ENCODE measurements around the gene MAP3K1.
A peak's percentile ranks its signal among the peaks of the same experiment; 100 is the strongest.

Gene MAP3K1

DNA sequence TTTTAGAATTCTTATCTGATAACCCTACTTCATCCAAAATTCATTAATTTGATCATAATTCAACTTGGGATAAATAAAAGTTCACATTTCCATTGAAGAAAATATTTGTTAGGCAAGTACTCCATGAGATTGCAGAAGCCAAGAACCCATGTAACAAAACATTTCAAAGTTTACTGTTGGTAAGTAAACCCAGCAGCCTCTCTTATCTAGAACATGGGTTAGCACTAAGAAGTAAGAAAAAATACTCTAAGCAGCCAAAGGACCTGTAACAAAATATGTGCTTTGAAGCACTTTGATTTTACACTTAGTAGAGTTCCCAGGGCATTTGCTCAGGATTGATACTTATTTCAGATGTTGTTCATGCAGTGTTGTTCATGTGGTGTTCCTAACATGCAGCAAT, 8.7 kb downstream of the MAP3K1 start:
- H3K4me3 ChIP-seq (ENCODE audit: low read length): no peak overlapping the region
- TF ChIP-seq ZNF274 (IDR thresholded peaks at IDR 0.05; ENCODE audit: low read depth, low read length): no peak

GRCh38 chr5:56825222-56825824, 10.0 kb downstream of the MAP3K1 start:
- TF ChIP-seq ZNF274 (IDR thresholded peaks at IDR 0.05; ENCODE audit: low read depth, low read length): no peak
- no peak overlapping the region for H3K4me3 ChIP-seq (ENCODE audit: low read length)

DNA sequence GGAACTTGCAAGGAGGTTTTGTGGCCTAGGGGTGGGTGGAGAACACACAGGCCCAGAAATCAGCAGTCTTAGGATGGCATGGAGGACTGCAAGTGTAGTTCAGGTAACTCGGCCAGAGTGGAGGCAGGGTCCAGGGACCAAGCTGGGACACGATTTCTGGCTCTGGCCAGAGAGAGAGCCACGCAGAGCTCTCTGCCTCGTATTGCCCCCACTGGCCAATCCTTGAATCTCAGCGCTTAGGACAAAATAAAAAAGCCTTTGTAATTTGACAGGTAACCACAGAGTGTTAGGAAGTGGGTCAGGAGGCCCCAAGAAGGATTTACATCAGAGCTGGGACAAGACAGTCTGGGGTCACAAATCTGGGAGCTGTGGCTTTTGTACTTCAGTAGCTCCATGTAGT, 11.7 kb downstream of the MAP3K1 start:
- no peak overlapping the region for H3K4me3 ChIP-seq (ENCODE audit: low read length)
- no peak for TF ChIP-seq ZNF274 (IDR thresholded peaks at IDR 0.05; ENCODE audit: low read depth, low read length)

DNA sequence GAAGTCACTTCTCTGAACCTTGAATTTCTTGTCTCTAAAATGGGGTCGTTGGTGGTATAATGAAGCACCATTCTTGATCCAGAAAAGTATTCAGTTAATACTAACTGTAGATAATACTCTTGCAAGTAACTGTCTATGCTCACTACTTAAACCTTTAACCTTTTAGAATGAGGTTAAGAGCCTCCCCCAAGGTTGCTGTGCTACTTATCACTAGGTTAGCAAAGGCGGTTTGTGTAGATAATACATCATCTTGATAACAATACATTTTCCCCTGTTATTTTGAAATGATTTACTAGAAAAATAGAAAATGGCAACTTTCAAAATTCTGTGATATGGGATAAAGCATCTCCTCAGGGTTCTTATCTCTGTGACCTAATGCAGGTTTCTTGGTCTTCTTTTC, 12.6 kb downstream of the MAP3K1 start:
- H3K4me3 ChIP-seq (ENCODE audit: low read length): no peak overlapping the region
- no peak for TF ChIP-seq ZNF274 (IDR thresholded peaks at IDR 0.05; ENCODE audit: low read depth, low read length)

DNA sequence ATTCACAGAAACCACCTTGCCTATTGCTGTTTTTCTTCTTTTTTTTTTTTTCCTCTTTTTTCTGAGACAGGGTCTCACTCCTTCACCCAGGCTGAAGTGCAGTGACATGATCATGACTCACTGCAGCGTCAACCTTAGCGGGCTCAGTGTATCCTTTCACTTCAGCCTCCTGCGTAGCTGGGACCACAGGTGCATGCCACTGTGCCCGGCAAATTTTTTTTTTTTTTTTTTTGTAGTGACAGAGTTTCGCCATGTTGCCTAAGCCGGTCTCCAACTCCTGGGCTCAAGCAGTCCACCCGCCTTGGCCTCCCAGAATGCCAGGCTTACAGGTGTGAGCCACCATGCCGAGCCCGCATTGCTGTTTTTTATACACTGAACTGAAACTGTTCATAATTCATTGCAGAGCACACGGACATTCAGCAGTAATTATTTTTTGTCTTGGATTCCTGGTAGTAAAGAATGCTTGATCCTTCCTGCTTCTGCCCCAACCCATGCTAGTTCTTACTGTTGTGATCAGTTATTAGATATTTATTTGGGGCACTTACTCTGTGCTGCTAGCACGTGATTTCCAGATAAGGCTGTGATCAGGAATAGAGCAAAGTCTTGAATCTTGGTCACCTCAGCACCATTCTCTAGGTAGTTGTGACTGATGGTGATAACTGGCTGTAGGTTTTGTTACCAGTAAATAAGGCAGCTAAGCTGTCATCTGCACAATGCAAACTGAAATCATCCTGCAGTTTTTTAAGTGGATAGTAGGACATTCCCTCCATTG, 14.0 kb downstream of the MAP3K1 start:
- peak overlapping the region; percentile 20; the same call in 1 of the 2 replicates for H3K4me3 ChIP-seq (ENCODE audit: low read length)
- no peak for TF ChIP-seq ZNF274 (IDR thresholded peaks at IDR 0.05; ENCODE audit: low read depth, low read length)

- no peak for TF ChIP-seq ZNF274 (IDR thresholded peaks at IDR 0.05; ENCODE audit: low read depth, low read length)
- H3K4me3 ChIP-seq (ENCODE audit: low read length): no peak overlapping the region
Observed at GRCh38 chr5:56831773-56832172, 16.4 kb downstream of the MAP3K1 start.

DNA sequence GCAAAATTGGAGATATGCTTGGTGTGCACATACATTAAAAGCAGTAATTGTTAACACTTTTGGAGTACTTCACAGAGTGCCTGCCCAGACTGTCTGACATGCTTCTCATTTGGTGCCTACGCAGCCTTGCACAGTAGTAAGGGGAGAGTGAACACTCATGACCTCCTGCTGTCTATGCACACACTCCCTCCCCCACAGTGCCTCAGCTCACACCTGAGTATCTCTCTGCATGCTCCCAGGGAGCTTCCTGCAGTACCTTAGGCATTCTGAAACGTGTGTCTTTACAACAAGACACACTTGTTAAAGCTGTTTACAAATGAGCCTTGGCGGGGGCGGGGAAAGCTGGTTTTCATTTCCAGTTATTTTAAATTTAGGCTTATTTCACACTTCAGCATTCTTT, 18.0 kb downstream of the MAP3K1 start:
- no peak overlapping the region for H3K4me3 ChIP-seq (ENCODE audit: low read length)
- no peak for TF ChIP-seq ZNF274 (IDR thresholded peaks at IDR 0.05; ENCODE audit: low read depth, low read length)

DNA sequence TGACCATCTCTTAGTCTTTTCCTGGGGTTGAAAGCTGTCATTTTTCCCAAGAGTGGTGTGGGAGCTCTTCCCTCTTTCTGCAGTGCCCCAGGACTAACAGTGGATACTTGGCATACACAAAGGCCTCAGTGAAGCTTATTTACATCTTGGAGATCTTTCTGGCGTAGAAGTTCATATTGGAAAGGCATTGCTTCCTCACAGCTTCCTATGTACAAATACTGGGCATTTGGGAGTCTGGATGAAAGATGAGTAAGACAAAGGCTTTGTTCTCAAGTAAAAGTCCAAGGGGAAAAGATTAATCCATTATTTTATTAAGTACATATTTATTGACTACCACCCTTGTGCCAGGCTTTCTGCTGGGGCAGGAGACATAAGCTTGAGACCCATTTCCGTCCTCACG, 22.0 kb downstream of the MAP3K1 start:
- no peak overlapping the region for H3K4me3 ChIP-seq (ENCODE audit: low read length)
- no peak for TF ChIP-seq ZNF274 (IDR thresholded peaks at IDR 0.05; ENCODE audit: low read depth, low read length)

DNA sequence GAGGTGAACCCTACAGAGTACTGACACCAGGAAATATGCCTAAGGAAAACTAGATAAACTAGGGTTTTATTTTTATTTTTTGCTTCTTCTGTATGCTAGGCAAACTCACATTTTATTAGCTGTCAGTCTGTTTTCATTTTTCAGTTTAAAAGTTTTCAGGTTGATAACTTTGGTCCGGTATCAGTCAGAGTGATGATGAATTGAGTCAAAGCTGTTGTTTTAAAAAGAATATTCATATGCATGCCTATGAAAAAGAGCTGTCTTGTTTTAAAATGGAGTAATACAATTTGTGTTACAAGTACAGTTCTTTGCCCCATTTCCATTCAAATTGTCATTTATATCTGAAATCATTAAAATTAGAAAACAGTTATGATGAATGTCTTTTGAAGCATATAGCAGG, 22.6 kb downstream of the MAP3K1 start:
- no peak overlapping the region for H3K4me3 ChIP-seq (ENCODE audit: low read length)
- no peak for TF ChIP-seq ZNF274 (IDR thresholded peaks at IDR 0.05; ENCODE audit: low read depth, low read length)

GRCh38 chr5:56838409-56839039, 23.2 kb downstream of the MAP3K1 start:
- TF ChIP-seq ZNF274 (IDR thresholded peaks at IDR 0.05; ENCODE audit: low read depth, low read length): no peak
- H3K4me3 ChIP-seq (ENCODE audit: low read length): peak overlapping the region; percentile 54; the same call in 1 of the 2 replicates

DNA sequence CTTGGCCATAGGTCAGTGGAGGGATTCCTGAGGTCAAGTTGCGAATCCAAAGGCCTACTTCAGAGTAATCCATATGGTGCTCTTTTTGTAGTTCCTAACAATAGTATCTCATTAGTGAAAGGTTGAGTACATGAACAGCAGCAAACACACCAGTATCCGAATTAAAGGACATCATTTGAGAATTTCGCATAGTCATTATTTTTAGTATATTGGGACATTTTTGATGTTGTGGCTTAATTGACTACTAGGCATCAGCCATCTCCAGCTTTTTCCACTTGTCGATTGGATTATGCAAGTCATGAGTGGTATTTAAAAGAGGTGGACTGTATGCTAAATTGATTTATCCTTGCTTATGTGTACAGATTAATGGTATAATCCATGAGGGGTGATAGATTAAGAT, 23.7 kb downstream of the MAP3K1 start:
- H3K4me3 ChIP-seq (ENCODE audit: low read length): no peak overlapping the region
- no peak for TF ChIP-seq ZNF274 (IDR thresholded peaks at IDR 0.05; ENCODE audit: low read depth, low read length)

GRCh38 chr5:56840597-56840996, 25.2 kb downstream of the MAP3K1 start:
- no peak for TF ChIP-seq ZNF274 (IDR thresholded peaks at IDR 0.05; ENCODE audit: low read depth, low read length)
- H3K4me3 ChIP-seq (ENCODE audit: low read length): no peak overlapping the region

DNA sequence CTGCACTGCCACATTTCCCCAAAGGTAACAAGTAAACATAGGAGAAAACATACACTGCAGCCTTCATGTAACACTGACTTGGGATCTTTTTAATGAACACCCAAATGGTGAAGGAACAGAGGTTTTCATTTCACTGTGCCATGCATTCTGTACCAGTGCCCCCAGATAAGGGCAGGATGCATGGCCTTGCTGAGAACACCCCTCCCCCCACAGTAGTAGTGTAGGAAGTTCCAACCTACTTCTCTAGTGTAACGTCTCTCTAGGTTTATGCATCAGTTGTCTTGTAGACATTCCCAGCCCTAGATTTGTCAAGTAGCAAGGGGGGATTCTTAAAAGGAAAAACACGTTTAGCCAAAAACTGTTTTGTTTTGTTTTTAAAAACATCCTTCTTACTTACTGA, 29.9 kb downstream of the MAP3K1 start:
- TF ChIP-seq ZNF274 (IDR thresholded peaks at IDR 0.05; ENCODE audit: low read depth, low read length): no peak
- no peak overlapping the region for H3K4me3 ChIP-seq (ENCODE audit: low read length)

GRCh38 chr5:56845904-56846480, 30.6 kb downstream of the MAP3K1 start:
- H3K4me3 ChIP-seq (ENCODE audit: low read length): no peak overlapping the region
- TF ChIP-seq ZNF274 (IDR thresholded peaks at IDR 0.05; ENCODE audit: low read depth, low read length): no peak

DNA sequence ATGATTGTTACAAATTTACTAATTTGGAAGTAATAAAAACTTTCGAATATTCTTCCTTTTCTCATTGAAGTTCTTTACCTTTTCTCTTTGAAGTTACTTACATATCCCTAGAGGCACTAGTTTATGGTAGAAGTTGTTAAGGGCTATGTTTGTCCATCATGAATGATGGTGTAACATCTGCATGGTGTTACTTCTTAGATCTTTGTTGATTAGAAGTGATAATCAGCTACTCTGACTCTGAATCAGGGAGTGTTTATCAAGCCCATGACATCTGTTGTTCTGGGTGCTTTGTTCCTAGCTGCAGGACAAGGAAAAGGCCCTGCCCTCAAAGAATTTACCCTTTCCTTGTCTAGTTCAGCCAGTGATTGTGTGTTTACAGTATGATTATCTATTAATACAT, 32.9 kb downstream of the MAP3K1 start:
- no peak for TF ChIP-seq ZNF274 (IDR thresholded peaks at IDR 0.05; ENCODE audit: low read depth, low read length)
- no peak overlapping the region for H3K4me3 ChIP-seq (ENCODE audit: low read length)

Measured in GM08714 (cell line).